H1 (cell line): ENCODE results near the gene SSTR5. TPM values are rescaled to one million over a fixed set of nuclear protein-coding genes. Genes with fewer than 3 reads are reported as not detected.

ENCODE experiments used
- BACH1 ChIP-seq: IDR thresholded peaks from 2 replicates; pipeline ENCODE4 v1.6.1; 2012; ENCODE audit warnings: low read length, improper control_type of control experiment
- CBX8 ChIP-seq: fragments of 300-800, 300-1000 bp; sonication (generic); IDR thresholded peaks from 2 replicates; pipeline ENCODE4 v1.7.1; 2016; ENCODE audit warnings: low read depth, low read length, borderline replicate concordance
- CREB1 ChIP-seq: IDR thresholded peaks from 2 replicates; pipeline ENCODE4 v1.6.1; 2012; ENCODE audit warnings: inconsistent platforms
- EZH2 ChIP-seq: fragments of 200-600 bp; sonication (generic); IDR thresholded peaks from 2 replicates; pipeline ENCODE4 v1.7.1; 2012; ENCODE audit warnings: low read depth, mild to moderate bottlenecking, moderate library complexity, low read length, inconsistent platforms; ENCODE audit not compliant: severe bottlenecking
- FOSL1 ChIP-seq: IDR thresholded peaks from 2 replicates; pipeline ENCODE4 v1.6.1; 2011; ENCODE audit warnings: mild to moderate bottlenecking, low read depth, low read length, moderate library complexity; ENCODE audit not compliant: insufficient read depth
- HDAC6 ChIP-seq: IDR thresholded peaks from one replicate; pipeline ENCODE4 v1.7.1; 2012; ENCODE audit warnings: low read depth, mild to moderate bottlenecking, inconsistent platforms, low read length, moderate library complexity
- KDM1A ChIP-seq: fragments of 200-600, 300-600 bp; sonication (generic); IDR thresholded peaks from 2 replicates; pipeline ENCODE4 v1.7.1; 2016; ENCODE audit warnings: mild to moderate bottlenecking, low read length, borderline replicate concordance
- MAFK ChIP-seq: IDR thresholded peaks from 2 replicates; pipeline ENCODE4 v1.6.1; 2012; ENCODE audit warnings: low read depth, mild to moderate bottlenecking, improper control_type of control experiment, low read length
- SIX5 ChIP-seq: IDR thresholded peaks from 2 replicates; pipeline ENCODE4 v1.6.1; 2011; ENCODE audit warnings: mild to moderate bottlenecking, low read depth, low read length
- TAF1 ChIP-seq: IDR thresholded peaks from 2 replicates; pipeline ENCODE4 v1.6.1; 2011; ENCODE audit warnings: mild to moderate bottlenecking, low read depth, low read length
- polyA plus RNA-seq, 7 experiments: library from polyadenylated mRNA; depleted of rRNA in 3 of 7; stranded (reverse) in 5 of 7; unstranded in 2 of 7; fragments of >200 nt in 5 of 7; fragments of 200-250 nt in 2 of 7; gene quantifications; 1 replicate in 5 of 7; 2 replicates in 1 of 7; 4 replicates in 1 of 7; pipeline versions ENCODE4 v1.2.1 to v1.2.3, GENCODE V29; 2011 to 2013; ENCODE audit warnings: missing spikeins in 2 of 7, mixed read lengths in 2 of 7
- total RNA-seq: library from RNA; stranded (reverse); fragmentation: NEBNext Ultra II Directional; extraction: Animal tissue kit (Norgen Biotek cat#: 25700); gene quantifications from 2 replicates; pipeline ENCODE4 v1.2.1, GENCODE V29; 2021
- TF ChIP-seq, protein P1 (sequence below): fragments of 300-600 bp; sonication (generic); IDR thresholded peaks from 2 replicates; pipeline ENCODE4 v1.7.1; 2012; ENCODE audit warnings: low read length, moderate library complexity, mild to moderate bottlenecking, inconsistent platforms; ENCODE audit not compliant: insufficient replicate concordance

Gene SSTR5
- total and polyA plus RNA-seq, 2 of the 8 experiments (the other 6 are each of a cell fraction or from before 2014, with no cell fraction given), result 0.56 to 0.60 TPM

DNA sequence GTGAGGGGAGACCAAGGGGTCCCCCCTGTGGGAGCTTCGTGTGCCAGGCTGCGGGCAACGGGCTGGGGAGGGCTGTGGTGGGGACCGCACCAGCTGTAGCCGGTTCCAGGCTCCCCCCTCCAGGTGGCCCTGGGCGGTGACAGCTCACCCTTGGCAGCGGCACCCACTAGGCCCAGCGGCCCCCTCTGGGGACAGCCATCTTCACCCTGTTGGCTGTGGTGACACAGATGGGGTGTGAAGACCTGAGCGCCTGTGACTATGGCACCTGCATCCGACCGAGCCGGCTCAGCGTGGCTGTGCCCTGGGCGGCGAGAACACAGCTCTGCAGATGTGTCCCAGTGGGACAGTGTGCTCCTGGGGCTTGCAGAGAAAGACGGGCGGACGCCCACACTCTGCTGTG is 24.6 kb downstream of the SSTR5 start (continued):
- TF ChIP-seq, protein P1, sequence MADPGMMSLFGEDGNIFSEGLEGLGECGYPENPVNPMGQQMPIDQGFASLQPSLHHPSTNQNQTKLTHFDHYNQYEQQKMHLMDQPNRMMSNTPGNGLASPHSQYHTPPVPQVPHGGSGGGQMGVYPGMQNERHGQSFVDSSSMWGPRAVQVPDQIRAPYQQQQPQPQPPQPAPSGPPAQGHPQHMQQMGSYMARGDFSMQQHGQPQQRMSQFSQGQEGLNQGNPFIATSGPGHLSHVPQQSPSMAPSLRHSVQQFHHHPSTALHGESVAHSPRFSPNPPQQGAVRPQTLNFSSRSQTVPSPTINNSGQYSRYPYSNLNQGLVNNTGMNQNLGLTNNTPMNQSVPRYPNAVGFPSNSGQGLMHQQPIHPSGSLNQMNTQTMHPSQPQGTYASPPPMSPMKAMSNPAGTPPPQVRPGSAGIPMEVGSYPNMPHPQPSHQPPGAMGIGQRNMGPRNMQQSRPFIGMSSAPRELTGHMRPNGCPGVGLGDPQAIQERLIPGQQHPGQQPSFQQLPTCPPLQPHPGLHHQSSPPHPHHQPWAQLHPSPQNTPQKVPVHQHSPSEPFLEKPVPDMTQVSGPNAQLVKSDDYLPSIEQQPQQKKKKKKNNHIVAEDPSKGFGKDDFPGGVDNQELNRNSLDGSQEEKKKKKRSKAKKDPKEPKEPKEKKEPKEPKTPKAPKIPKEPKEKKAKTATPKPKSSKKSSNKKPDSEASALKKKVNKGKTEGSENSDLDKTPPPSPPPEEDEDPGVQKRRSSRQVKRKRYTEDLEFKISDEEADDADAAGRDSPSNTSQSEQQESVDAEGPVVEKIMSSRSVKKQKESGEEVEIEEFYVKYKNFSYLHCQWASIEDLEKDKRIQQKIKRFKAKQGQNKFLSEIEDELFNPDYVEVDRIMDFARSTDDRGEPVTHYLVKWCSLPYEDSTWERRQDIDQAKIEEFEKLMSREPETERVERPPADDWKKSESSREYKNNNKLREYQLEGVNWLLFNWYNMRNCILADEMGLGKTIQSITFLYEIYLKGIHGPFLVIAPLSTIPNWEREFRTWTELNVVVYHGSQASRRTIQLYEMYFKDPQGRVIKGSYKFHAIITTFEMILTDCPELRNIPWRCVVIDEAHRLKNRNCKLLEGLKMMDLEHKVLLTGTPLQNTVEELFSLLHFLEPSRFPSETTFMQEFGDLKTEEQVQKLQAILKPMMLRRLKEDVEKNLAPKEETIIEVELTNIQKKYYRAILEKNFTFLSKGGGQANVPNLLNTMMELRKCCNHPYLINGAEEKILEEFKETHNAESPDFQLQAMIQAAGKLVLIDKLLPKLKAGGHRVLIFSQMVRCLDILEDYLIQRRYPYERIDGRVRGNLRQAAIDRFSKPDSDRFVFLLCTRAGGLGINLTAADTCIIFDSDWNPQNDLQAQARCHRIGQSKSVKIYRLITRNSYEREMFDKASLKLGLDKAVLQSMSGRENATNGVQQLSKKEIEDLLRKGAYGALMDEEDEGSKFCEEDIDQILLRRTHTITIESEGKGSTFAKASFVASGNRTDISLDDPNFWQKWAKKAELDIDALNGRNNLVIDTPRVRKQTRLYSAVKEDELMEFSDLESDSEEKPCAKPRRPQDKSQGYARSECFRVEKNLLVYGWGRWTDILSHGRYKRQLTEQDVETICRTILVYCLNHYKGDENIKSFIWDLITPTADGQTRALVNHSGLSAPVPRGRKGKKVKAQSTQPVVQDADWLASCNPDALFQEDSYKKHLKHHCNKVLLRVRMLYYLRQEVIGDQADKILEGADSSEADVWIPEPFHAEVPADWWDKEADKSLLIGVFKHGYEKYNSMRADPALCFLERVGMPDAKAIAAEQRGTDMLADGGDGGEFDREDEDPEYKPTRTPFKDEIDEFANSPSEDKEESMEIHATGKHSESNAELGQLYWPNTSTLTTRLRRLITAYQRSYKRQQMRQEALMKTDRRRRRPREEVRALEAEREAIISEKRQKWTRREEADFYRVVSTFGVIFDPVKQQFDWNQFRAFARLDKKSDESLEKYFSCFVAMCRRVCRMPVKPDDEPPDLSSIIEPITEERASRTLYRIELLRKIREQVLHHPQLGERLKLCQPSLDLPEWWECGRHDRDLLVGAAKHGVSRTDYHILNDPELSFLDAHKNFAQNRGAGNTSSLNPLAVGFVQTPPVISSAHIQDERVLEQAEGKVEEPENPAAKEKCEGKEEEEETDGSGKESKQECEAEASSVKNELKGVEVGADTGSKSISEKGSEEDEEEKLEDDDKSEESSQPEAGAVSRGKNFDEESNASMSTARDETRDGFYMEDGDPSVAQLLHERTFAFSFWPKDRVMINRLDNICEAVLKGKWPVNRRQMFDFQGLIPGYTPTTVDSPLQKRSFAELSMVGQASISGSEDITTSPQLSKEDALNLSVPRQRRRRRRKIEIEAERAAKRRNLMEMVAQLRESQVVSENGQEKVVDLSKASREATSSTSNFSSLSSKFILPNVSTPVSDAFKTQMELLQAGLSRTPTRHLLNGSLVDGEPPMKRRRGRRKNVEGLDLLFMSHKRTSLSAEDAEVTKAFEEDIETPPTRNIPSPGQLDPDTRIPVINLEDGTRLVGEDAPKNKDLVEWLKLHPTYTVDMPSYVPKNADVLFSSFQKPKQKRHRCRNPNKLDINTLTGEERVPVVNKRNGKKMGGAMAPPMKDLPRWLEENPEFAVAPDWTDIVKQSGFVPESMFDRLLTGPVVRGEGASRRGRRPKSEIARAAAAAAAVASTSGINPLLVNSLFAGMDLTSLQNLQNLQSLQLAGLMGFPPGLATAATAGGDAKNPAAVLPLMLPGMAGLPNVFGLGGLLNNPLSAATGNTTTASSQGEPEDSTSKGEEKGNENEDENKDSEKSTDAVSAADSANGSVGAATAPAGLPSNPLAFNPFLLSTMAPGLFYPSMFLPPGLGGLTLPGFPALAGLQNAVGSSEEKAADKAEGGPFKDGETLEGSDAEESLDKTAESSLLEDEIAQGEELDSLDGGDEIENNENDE, result no peak
- no peak for TF ChIP-seq CBX8
- TF ChIP-seq KDM1A, result no peak
- no peak for TF ChIP-seq TAF1
- TF ChIP-seq BACH1, result no peak
- TF ChIP-seq HDAC6, result no peak
- TF ChIP-seq CREB1, result no peak
- no peak for TF ChIP-seq SIX5
- TF ChIP-seq FOSL1, result no peak
- no peak for TF ChIP-seq MAFK
- TF ChIP-seq EZH2, result no peak
